Pons (tissue), 1 donor: Measurements from ENCODE around the gene MAT2B.
"Not testable (repeated sequence)": the region's sequence is repeated elsewhere in the genome, so short reads cannot be mapped to it uniquely, and the experiment has no call there.

Experiments
- DNase-seq: peaks from one replicate; pipeline ENCODE4 v3.0.0-alpha.2; 2016; ENCODE audit warnings: low spot score

Gene MAT2B

DNA sequence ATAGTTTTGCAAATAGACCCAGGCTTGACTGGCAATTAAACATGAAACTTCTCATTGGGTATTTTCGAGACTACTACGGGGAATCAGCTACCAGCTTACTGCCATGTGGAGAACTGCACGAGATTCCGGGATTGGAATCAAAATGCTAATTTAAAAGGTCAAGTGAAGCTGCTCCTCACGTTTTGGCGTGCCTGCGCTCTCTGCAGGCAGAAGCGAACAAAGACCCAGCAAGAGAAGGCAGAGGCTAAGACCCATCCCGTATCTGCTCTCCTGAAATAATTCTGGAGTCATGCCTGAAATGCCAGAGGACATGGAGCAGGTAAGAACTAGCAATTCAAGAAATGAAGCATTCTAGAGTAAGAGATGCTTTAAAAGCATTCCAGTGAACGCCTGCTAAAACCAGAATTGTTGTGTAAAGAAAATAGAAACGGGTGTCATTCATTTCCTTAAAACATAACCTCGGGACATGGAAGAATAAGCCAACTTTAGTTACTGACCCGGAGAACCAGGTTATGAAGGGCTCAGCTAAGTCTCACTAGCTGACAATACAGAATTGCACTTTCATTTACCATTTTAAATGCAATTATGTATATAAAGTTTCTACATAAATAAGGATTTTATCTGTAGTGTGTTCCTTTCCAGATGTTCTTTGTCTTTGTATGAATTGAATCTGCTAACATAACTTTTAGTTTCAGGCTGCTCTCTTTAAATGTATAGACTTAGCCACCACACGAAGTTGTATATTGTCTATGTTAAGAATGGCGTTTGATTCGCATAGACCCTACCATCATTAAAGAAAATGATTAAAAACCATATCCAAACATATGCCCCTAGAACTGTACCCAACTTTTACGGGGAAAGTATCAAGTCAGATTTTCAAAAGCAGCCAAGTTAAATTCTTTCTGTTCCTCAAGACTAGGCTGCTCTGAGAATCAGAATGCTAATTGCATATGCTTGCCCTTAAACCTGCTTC, 2.0 kb upstream of the MAT2B start:
- DNase-seq = peak; percentile 80

- peak; percentile 79 for DNase-seq
Measured at GRCh38 chr5:163504079-163504931, 1.1 kb upstream of the MAT2B start.

DNA sequence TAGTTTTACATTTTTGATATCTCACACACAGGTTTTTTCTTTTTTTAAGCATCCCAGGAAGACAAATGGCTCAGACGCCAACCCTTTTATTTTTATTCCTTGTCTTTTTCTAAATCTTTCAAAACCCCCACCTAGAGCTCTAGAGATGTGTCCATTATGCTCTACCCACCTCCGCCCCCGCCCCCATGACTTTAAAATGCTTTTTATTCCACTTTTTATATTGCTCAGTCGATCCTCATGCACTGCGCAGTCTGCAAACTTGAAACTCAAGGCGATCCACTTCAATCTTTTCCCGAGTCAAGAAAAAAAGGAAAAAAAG, 411 bp upstream of the MAT2B start:
- no peak for DNase-seq

GRCh38 chr5:163506095-163506457, 657 bp downstream of the MAT2B start:
- DNase-seq = no peak

DNA sequence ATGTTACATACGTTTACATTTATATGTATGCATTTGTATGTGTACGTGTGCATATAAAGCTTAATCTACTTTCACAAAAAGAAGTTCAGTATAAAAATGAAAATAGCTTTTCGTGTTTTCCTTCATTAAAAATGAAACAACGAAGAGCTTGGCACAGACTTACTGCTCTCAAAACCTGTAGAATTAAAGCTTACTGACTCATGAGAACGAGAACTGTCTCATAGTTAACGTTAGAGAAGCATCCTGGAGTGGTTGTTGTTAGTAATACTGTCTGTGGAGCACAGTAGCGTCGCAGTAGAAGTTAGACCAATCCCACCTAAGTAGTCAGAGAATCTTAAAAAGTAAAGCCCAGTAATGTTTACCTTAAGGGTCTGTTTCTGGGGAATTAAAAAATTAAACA, 1.3 kb downstream of the MAT2B start:
- DNase-seq = peak; percentile 17

- no peak for DNase-seq
Measured at GRCh38 chr5:163508753-163509152, 3.3 kb downstream of the MAT2B start.

DNA sequence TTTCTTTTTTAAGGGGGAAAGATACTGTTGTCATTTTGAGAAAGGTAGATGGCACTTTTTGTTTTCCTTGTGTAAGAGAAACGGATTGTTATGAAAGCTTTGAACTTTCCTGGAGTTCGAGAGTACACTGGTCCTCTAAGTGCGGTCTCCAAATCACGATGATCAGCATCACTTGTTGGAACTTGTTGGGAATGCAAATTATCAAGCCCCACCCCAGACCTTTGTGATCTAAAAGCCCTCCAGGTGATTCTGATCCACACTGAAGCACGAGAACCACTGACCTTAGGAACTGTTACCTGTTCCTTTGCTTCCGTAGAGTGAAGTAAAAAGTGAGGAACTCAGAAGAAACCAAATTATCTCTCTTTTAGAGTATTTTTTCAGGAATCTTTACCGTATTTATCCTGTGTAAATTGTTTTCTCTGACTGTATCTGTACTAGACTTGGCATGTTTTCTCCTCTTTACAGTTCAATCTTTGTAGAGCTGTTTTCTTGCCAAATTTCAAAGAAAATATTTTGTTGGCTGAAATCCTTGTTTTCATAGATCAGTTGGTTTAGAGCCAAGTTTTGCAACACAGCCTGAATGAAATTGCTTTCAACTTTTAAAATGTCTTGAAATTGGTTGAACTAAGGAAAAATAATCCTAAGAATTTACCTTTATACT, 4.0 kb downstream of the MAT2B start:
- DNase-seq = peak; percentile 43

DNA sequence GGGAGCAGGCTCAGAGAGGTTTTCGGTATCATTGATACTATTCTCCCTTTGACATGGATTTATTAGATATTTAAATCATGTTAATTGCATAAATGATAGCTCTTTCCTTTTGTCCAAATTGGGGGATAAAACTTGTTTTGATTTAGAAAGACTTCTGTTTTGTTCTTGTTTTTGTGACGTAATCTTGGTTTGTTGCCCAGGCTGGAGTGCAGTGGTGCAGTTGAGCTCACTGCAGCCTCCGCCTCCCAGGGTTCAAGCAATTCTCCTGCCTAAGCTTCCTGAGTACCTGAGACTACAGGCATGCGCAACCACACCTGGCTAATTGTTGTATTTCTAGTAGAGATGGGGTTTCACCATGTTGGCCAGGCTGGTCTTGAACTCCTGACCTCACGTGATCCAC, 7.1 kb downstream of the MAT2B start:
- peak; percentile 25 for DNase-seq

- no peak for DNase-seq
Measured at GRCh38 chr5:163525096-163525495, 19.7 kb downstream of the MAT2B start.

- DNase-seq = no peak
Measured at GRCh38 chr5:163529698-163530097, 24.3 kb downstream of the MAT2B start.

DNA sequence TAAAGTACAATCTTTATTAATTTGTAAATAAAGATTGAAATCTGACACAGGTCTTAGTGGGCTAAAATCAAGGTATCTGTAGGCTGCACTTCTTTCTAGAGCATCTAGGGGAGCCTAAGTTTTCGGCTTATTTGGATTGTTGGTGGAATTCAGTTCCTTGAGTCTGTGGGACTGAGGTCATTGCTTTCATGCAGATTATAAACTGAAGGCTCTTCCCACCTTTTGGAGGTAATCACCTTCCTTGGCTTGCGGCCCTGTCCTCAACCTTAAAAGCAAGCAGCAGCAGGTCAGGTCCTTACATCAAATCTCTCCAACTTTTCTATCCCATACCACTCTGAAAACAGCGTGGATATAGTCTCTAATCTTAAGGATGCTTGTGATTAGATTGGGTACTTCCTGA, 25.9 kb downstream of the MAT2B start:
- DNase-seq = no peak

- no peak for DNase-seq
Measured at GRCh38 chr5:163532171-163533084, 27.0 kb downstream of the MAT2B start.

GRCh38 chr5:163533223-163533622, 27.8 kb downstream of the MAT2B start:
- DNase-seq = no peak

- no peak for DNase-seq
Measured at GRCh38 chr5:163534492-163535094, 29.2 kb downstream of the MAT2B start.

DNA sequence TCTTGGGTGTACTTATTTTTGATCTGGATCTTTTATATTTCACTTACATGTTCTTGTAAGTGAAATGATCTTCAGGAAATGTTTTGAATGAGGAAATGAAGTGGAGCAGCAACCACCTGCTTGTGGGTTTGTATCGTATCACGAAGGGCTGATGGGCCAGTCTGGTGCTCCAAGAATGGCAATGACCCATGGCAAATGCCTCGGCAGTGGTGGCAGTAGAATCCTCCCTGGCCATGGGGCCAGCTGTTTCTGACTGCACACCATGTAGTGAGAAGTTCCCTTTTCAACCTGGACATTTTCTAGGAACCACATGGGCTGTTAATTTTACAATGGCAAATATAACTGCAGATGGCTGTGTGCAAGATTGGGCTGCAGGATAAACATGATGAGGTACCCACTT, 29.9 kb downstream of the MAT2B start:
- no peak for DNase-seq

GRCh38 chr5:163536442-163536841, 31.0 kb downstream of the MAT2B start:
- DNase-seq = not testable (repeated sequence)

DNA sequence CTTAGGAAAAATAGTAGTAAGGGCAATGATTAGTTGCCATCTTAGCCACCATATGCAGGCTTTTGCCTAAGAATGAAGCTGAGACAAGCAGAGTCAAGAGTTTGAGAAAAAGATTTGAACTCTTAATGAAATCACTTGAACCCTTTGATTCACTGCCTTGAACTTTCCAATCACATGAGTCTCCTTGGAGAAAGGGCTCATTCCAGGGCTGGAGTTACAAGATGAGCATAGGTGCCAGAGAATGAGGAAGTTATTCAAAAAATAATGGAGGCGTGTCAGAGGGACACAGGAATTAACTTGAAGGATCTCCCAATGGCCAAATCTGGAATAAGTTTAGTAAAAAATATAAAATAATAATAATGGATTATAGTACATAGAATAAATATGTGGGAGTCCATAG, 35.3 kb downstream of the MAT2B start:
- no peak for DNase-seq

- DNase-seq = no peak
Measured at GRCh38 chr5:163542771-163543170, 37.4 kb downstream of the MAT2B start.

- DNase-seq = no peak
Measured at GRCh38 chr5:163544041-163544440, 38.6 kb downstream of the MAT2B start.

DNA sequence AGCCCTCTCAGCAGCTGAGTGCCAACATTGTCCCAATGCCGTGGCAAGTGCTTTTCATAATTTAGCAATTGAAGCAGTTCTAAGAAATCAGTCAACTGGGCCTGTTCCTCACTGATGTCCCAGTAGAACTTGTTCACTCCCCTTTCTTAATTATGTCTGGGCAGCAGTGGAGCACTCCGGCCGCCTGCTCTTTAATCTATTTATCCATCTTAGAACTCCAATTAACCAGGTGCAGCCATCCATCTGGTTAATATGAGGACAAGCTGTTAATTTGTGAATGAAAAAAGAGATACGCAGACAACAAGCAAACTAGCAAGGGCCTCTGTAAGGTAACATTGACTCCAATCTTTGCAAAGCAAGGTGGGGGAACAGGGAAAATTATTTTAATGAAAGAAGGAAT, 39.4 kb downstream of the MAT2B start:
- DNase-seq = no peak

DNA sequence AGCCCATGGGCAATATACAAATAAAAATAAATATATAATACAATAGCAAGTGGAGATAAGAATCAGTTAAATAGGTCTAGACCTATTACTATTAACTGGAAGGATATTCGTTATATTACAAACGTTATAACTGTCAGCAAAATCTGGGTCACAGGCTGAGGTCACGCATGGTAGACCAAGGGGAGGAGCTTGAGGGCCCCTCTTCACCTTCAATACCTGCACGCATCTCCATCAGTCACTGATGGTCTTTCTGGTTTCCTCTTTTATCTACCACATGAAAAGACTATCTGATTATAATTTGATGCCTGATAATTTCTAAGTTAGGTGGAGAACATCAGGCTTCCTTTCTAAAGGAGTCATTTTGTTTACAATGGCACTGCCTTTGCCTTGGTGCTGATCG, 43.2 kb downstream of the MAT2B start:
- DNase-seq = no peak
